Fibroblast of the aortic adventitia (primary cell): ENCODE results near the gene SCML2. TPM values are rescaled to one million over a fixed set of nuclear protein-coding genes. Genes with fewer than 3 reads are reported as not detected.
A peak's percentile ranks its signal among the peaks of the same experiment; 100 is the strongest.
"Not testable (repeated sequence)": the region's sequence is repeated elsewhere in the genome, so short reads cannot be mapped to it uniquely, and the experiment has no call there.

ENCODE experiments used
- DNase-seq: peaks from one replicate; pipeline ENCODE4 v3.0.0-alpha.2; 2010; ENCODE audit warnings: low read depth
- H3K4me3 ChIP-seq: 2 replicates; pipeline ENCODE4 v1.5.1; 2011; ENCODE audit warnings: low read depth, mild to moderate bottlenecking, control low read depth, low read length, moderate library complexity
- total RNA-seq: library from RNA; depleted of rRNA; stranded (reverse); fragments of >200 nt; gene quantifications from 2 replicates; pipeline ENCODE4 v1.2.3, GENCODE V29; 2012; ENCODE audit warnings: low replicate concordance
- TF ChIP-seq, protein P1 (sequence below): IDR thresholded peaks from 2 replicates; pipeline ENCODE4 v1.5.1; 2011; ENCODE audit warnings: mild to moderate bottlenecking, low read length, control low read depth, inconsistent platforms; ENCODE audit not compliant: insufficient read depth

SCML2 gene
- total RNA-seq, 1 donor, result 3.4 TPM

DNA sequence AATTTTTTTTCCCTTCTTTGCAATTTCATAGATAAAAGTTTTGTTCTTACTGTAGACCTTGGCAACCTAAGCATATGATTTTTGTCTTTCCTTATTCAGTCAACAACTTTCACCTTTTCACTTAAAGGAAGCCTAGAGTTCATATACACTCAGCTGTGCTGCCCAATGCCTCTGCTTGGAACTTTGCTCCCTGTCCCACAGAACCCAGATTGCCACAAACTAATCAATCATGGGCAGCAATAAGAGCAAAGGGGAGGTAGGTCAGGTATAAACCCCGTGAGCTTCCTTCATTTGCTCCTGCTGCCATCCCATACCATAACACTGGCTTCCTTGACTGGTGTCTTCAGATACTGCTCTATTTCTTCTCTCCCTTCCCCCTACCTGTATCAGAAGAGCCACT is 82.8 kb downstream of the SCML2 start:
- no peak for DNase-seq
- H3K4me3 ChIP-seq, result no peak overlapping the region
- TF ChIP-seq, protein P1, sequence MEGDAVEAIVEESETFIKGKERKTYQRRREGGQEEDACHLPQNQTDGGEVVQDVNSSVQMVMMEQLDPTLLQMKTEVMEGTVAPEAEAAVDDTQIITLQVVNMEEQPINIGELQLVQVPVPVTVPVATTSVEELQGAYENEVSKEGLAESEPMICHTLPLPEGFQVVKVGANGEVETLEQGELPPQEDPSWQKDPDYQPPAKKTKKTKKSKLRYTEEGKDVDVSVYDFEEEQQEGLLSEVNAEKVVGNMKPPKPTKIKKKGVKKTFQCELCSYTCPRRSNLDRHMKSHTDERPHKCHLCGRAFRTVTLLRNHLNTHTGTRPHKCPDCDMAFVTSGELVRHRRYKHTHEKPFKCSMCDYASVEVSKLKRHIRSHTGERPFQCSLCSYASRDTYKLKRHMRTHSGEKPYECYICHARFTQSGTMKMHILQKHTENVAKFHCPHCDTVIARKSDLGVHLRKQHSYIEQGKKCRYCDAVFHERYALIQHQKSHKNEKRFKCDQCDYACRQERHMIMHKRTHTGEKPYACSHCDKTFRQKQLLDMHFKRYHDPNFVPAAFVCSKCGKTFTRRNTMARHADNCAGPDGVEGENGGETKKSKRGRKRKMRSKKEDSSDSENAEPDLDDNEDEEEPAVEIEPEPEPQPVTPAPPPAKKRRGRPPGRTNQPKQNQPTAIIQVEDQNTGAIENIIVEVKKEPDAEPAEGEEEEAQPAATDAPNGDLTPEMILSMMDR, result no peak

DNA sequence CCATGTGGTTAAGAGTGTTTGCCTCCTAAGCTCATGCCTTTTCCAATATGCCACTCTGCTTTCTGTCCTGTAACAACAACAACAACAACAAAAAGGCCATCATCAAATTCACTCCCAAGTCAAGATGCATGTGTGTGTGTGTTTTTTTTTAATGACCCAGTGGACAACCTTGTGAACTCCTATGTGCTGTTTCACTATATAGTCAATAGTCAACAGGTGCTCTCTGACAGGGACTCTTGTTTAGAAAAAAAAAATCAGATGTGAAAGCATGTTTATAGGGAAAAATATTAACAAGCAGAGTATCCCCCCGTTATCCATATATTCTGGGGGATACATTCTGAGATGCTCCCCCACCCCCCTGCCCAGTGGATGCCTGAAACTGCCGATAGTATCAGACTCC is 83.2 kb downstream of the SCML2 start:
- no peak for DNase-seq
- TF ChIP-seq, protein P1, result no peak
- H3K4me3 ChIP-seq, result no peak overlapping the region

DNA sequence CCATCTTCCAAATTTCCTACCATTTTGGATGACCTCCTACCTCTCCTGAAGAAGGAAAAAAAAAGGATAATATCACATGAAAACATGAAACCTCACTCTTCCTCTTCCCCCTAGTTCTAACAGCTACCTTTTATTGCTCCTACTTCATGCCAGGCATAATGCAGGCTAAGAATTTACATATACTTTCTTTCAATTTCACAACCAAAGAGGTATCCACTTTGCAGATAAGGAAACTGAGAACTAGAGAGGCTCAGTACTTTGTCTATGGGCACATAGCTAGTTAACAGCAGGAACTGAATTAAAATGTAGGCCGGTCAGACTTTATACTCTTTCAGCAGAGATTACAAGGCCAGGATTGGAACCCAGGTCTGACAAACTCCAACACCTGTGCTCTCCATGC is 99.4 kb downstream of the SCML2 start:
- DNase-seq, result no peak
- TF ChIP-seq, protein P1, result no peak
- H3K4me3 ChIP-seq, result no peak overlapping the region

DNA sequence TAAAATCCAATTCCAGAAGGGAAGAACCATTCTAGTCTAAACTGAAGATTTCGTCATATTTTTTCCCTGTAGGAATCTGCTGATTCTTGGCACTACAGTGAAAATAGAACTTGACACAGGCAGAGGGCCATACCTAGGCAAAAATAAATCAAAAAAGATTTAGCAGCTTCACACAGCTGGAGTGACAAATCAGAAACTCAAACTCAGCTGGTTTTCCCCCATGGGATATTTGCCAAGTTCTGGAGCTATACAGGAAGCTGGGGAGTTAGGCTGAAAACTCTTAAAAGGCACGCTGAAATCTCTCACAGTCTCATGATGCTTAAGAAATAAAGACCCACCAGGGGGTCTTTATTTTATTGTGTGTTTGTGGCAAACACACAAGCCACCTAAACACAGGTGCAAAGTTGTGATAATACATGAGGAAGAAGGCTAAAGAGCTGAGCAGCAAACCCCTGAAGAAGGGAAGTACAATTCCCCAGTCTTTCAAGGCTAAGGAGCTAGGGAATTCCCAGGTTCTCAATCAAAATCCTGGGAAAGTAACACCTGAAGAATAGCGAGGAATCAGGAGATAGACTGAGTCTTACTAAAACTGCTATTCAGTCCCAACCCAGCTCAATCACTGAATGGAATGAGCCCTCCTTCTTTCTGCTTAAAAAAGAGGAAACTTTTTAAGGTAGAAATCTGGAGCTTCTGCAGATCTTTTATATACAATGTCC is 101.7 kb downstream of the SCML2 start:
- TF ChIP-seq, protein P1, result no peak
- no peak overlapping the region for H3K4me3 ChIP-seq
- DNase-seq, result peak; percentile 32

DNA sequence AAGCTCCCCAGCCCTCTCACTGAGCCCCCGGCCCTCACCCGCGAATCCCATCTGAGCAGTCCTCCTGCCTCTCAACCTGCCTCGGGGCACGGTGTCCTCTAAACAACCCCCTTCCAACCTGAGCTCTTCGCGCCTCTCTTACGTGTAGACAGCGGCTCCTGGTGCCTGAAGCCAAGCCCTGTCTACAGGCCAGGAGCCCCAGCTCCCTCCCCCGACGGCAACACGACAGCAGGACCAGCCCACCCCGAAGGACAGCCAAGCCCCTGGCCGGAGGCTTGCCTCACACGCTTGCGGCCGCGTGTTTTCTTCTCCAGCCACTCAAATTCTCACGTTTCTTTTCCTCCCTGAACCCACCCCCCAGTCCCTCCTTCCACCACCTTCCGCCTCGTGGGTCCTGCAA is 124.8 kb downstream of the SCML2 start:
- DNase-seq, H3K4me3 ChIP-seq: not testable (repeated sequence)

DNA sequence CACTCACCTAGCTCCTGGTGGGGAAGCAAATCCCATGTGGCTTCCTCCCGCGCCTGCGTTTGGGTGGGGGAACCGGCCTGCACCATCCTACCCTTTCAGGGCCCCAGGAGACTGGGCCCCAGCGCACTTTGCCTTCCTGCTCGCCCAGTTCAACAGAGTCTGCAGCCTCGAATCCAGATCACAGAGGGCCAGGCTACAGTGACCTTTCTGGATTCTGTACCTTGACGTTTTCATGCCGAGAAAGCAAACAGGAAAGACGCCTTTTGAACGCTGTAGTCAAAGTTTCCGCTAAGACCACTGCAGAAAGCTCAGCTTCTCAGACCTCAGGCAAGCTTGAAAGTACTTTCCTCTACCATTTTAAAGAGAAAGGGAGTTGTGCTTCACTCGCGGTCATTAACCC is 126.4 kb downstream of the SCML2 start:
- no peak overlapping the region for H3K4me3 ChIP-seq
- no peak for DNase-seq
- TF ChIP-seq, protein P1, result no peak

DNA sequence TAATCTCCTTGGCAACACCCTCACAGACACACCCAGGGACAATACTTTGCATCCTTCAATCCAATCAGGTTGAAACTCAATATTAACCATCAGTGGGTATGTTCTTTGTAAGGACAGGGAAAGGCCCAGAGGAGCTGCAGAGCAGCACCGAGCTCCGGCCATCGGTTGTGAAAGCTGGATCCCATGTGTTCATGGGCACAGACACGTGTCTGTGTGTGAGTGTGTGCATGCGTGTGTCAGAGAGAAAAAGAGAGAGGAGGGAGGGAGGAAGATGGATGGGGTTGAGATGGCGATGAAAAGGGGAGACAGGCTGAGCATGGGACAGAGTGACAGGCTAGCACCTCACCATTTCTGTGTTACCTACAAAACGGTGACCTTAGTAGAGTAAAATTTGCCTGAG is 127.0 kb downstream of the SCML2 start:
- TF ChIP-seq, protein P1, result no peak
- no peak for DNase-seq

More for the DNA sequence above, 127.0 kb downstream of the SCML2 start:
- no peak overlapping the region for H3K4me3 ChIP-seq
